HCT116 (cell line): Measurements from ENCODE around the gene MYLK. TPM values are rescaled to one million over a fixed set of nuclear protein-coding genes. Genes with fewer than 3 reads are reported as not detected.

Experiments
- ATAC-seq: fragments of 200-7000 bp; cut with Tn5 transposase; 2 replicates; pipeline ENCODE4 v1.9.1; 2020; ENCODE audit warnings: mild to moderate bottlenecking, moderate library complexity
- BruUV-seq: library from RNA; stranded (reverse); fragments of 400-500 nt; replicated peaks from 2 replicates; lab custom pipeline; 2021; lab: Mats Ljungman, UMichigan
- CTCF ChIA-PET: fragments of 300-600 bp; sonication (Branson Sonifier 250); formaldehyde crosslinking; loops from one replicate; lab custom pipeline; 2021; ENCODE audit warnings: antibody characterized with exemption; lab: Charles Lee
- POLR2A ChIA-PET: fragments of 300-600, 350-600 bp; sonication (Branson Sonifier 250); formaldehyde crosslinking; loops from one replicate; lab custom pipeline; 2021; ENCODE audit warnings: antibody characterized with exemption; lab: Charles Lee
- RAD21 ChIA-PET, 2 experiments: fragments of 300-600 bp; sonication (Branson Sonifier 250); formaldehyde crosslinking; loops; one replicate each; lab custom pipeline; 2023; ENCODE audit warnings: low total read pairs in 2 of 2; ENCODE audit not compliant: uncharacterized antibody in 2 of 2, unreplicated experiment in 2 of 2, low non-redundant PET in 1 of 2; lab: Charles Lee
- DNase-seq: peaks from one replicate; pipeline ENCODE4 v3.0.0-alpha.2; 2010; ENCODE audit warnings: low read depth, low spot score
- H2AFZ ChIP-seq: fragments of 200-600 bp; shearing (Covaris generic), sonication (generic); 2 replicates; pipeline ENCODE4 v1.6.1; 2017; ENCODE audit warnings: low read depth, mixed run types, mixed read lengths, antibody characterized with exemption, low read length; ENCODE audit not compliant: poor library complexity, severe bottlenecking
- H3K27ac ChIP-seq: 2 replicates; pipeline ENCODE4 v1.5.1; 2012; ENCODE audit warnings: low read depth, low read length
- H3K27me3 ChIP-seq: fragments of 200-600 bp; sonication (generic); 2 replicates; pipeline ENCODE4 v1.6.1; 2016; ENCODE audit warnings: mixed run types, low read length, mixed read lengths; ENCODE audit not compliant: insufficient read depth
- H3K36me3 ChIP-seq, 2 experiments: fragments of 200-500 bp in 1 of 2; fragments of 200-600 bp in 1 of 2; sonication (Bioruptor generic) in 1 of 2; sonication (generic) in 1 of 2; 2 replicates each; pipeline versions ENCODE4 v1.5.1 to v1.6.1; 2014 to 2016; ENCODE audit warnings: low read length in 2 of 2, inconsistent platforms in 1 of 2, mixed read lengths in 1 of 2, mixed run types in 1 of 2; ENCODE audit not compliant: insufficient read depth in 2 of 2, control insufficient read depth in 1 of 2
- H3K4me1 ChIP-seq, 2 experiments: fragments of 200-600 bp in 1 of 2; sonication (generic) in 1 of 2; 2 replicates each; pipeline versions ENCODE4 v1.5.1 to v1.6.1; 2012 to 2017; ENCODE audit warnings: low read length in 2 of 2, inconsistent platforms in 1 of 2, mild to moderate bottlenecking in 1 of 2, mixed read lengths in 1 of 2, mixed run types in 1 of 2, moderate library complexity in 1 of 2; ENCODE audit not compliant: insufficient read depth in 2 of 2, control insufficient read depth in 1 of 2
- H3K4me2 ChIP-seq: fragments of 200-600 bp; sonication (generic); 2 replicates; pipeline ENCODE4 v1.6.1; 2017; ENCODE audit warnings: mixed run types, low read length, mixed read lengths
- H3K4me3 ChIP-seq, 2 experiments: fragments of 200-600 bp in 1 of 2; sonication (generic) in 1 of 2; replicated peaks in 1 of 2; 2 replicates each; pipeline ENCODE4 v1.5.1; 2011 to 2016; ENCODE audit warnings: low read length in 2 of 2, control low read depth in 1 of 2, low read depth in 1 of 2, mild to moderate bottlenecking in 1 of 2, mixed read lengths in 1 of 2, mixed run types in 1 of 2
- H3K79me2 ChIP-seq: fragments of 200-600 bp; sonication (generic); 2 replicates; pipeline ENCODE4 v1.6.1; 2017; ENCODE audit warnings: mild to moderate bottlenecking, mixed run types, low read length, moderate library complexity, mixed read lengths; ENCODE audit not compliant: insufficient read depth
- H3K9ac ChIP-seq: fragments of 200-600 bp; sonication (generic); 2 replicates; pipeline ENCODE4 v1.6.1; 2016; ENCODE audit warnings: low read length, mixed read lengths
- H3K9me2 ChIP-seq: fragments of 200-600 bp; sonication (generic), shearing (Covaris generic); 2 replicates; pipeline ENCODE4 v1.6.1; 2017; ENCODE audit warnings: mixed run types, mild to moderate bottlenecking, moderate library complexity; ENCODE audit not compliant: insufficient read depth
- H3K9me3 ChIP-seq, 2 experiments: fragments of 200-500 bp in 1 of 2; fragments of 200-600 bp in 1 of 2; sonication (Bioruptor generic) in 1 of 2; sonication (generic) in 1 of 2; 2 replicates each; pipeline ENCODE4 v1.6.1; 2014 to 2017; ENCODE audit warnings: low read length in 2 of 2, mixed read lengths in 2 of 2, inconsistent platforms in 1 of 2, low read depth in 1 of 2, mild to moderate bottlenecking in 1 of 2, mixed run types in 1 of 2, moderate library complexity in 1 of 2; ENCODE audit not compliant: control insufficient read depth in 1 of 2, insufficient read depth in 1 of 2
- H4K20me1 ChIP-seq: fragments of 200-600 bp; sonication (generic), shearing (Covaris generic); 2 replicates; pipeline ENCODE4 v1.6.1; 2017; ENCODE audit warnings: mixed run types, mild to moderate bottlenecking, moderate library complexity; ENCODE audit not compliant: insufficient read depth
- ATF3 ChIP-seq: IDR thresholded peaks from 2 replicates; pipeline ENCODE4 v1.6.1; 2012
- CBX3 ChIP-seq: IDR thresholded peaks from 2 replicates; pipeline ENCODE4 v1.6.1; 2012; ENCODE audit warnings: low read depth
- CEBPB ChIP-seq: IDR thresholded peaks from 2 replicates; pipeline ENCODE4 v1.6.1; 2012; ENCODE audit warnings: low read depth
- CTCF ChIP-seq, 3 experiments: fragments of 200-600 bp in 1 of 3; sonication (generic) in 1 of 3; IDR thresholded peaks in 2 of 3; conservative IDR thresholded peaks in 1 of 3; 2 replicates each; pipeline ENCODE4 v1.5.1; 2012 to 2017; ENCODE audit warnings: low read depth in 2 of 3, low read length in 2 of 3, antibody characterized with exemption in 1 of 3, borderline replicate concordance in 1 of 3, control low read depth in 1 of 3, mild to moderate bottlenecking in 1 of 3, mixed read lengths in 1 of 3, mixed run types in 1 of 3, moderate library complexity in 1 of 3; ENCODE audit not compliant: insufficient read depth in 1 of 3
- ELF1 ChIP-seq: IDR thresholded peaks from 2 replicates; pipeline ENCODE4 v1.6.1; 2012; ENCODE audit warnings: low read depth, borderline replicate concordance
- EZH2 ChIP-seq: fragments of 200-600 bp; sonication (generic); IDR thresholded peaks from 2 replicates; pipeline ENCODE4 v1.6.1; 2017; ENCODE audit warnings: antibody characterized with exemption, mixed run types
- EZH2phosphoT487 ChIP-seq: fragments of 200-600 bp; IDR thresholded peaks from 2 replicates; pipeline ENCODE4 v1.6.1; 2018; ENCODE audit warnings: antibody characterized with exemption, borderline replicate concordance
- FOSL1 ChIP-seq: IDR thresholded peaks from 2 replicates; pipeline ENCODE4 v1.6.1; 2012; ENCODE audit warnings: low read depth
- MAX ChIP-seq: IDR thresholded peaks from 2 replicates; pipeline ENCODE4 v1.6.1; 2012
- POLR2AphosphoS5 ChIP-seq: IDR thresholded peaks from 2 replicates; pipeline ENCODE4 v1.6.1; 2011; ENCODE audit warnings: mild to moderate bottlenecking, low read depth, low read length, moderate library complexity
- RAD21 ChIP-seq: IDR thresholded peaks from 2 replicates; pipeline ENCODE4 v1.6.1; 2012; ENCODE audit warnings: low read depth, mild to moderate bottlenecking
- SIN3A ChIP-seq: IDR thresholded peaks from 2 replicates; pipeline ENCODE4 v1.6.1; 2012; ENCODE audit warnings: low read depth
- SRF ChIP-seq: IDR thresholded peaks from 2 replicates; pipeline ENCODE4 v1.6.1; 2012; ENCODE audit warnings: low read depth
- TCF7L2 ChIP-seq: IDR thresholded peaks from 2 replicates; pipeline ENCODE4 v1.7.0; 2011; ENCODE audit warnings: borderline replicate concordance, inconsistent platforms; ENCODE audit not compliant: insufficient read depth, insufficient read length; ENCODE audit errors: extremely low read depth
- YY1 ChIP-seq: IDR thresholded peaks from 2 replicates; pipeline ENCODE4 v1.6.1; 2011; ENCODE audit warnings: low read length, low read depth, moderate library complexity, mild to moderate bottlenecking; ENCODE audit not compliant: insufficient replicate concordance; ENCODE audit errors: extremely low read depth
- ZBTB33 ChIP-seq: IDR thresholded peaks from 2 replicates; pipeline ENCODE4 v1.6.1; 2011; ENCODE audit warnings: mild to moderate bottlenecking, low read length, moderate library complexity; ENCODE audit not compliant: insufficient replicate concordance; ENCODE audit errors: extremely low read depth
- ZFX ChIP-seq: fragments of 450-650 bp; IDR thresholded peaks from 2 replicates; pipeline ENCODE4 v1.6.1; 2017
- ZNF274 ChIP-seq: fragments of 200-500 bp; sonication (Bioruptor generic); IDR thresholded peaks from 2 replicates; pipeline ENCODE4 v1.6.1; 2014; ENCODE audit warnings: mild to moderate bottlenecking, low read depth, low read length, inconsistent platforms
- intact Hi-C: fragments of 100-400 bp; cut with micrococcal nuclease; formaldehyde crosslinking; loops from 2 replicates; pipeline ENCODE4 v1.10.0; 2022
- total RNA-seq: library from RNA; stranded (reverse); gene quantifications from one replicate; pipeline ENCODE4 v1.2.1, GENCODE V29; 2021; ENCODE audit not compliant: unreplicated experiment

MYLK gene
- total RNA-seq, 1 experiment from 2014 or later, result 3.8 TPM

- RAD21 ChIA-PET, result no interaction called here
- Histone ChIP-seq H3K79me2 (no peaks in the 10 kb centered on the region), H3K9me2 (no peaks in the 10 kb centered on the region), H3K36me3 (no peaks in the 10 kb centered on the region), H3K9me3 (peaks cover 6 to 7% of the 10 kb centered on the region in 2 experiments; a peak in 2 of 4 replicates), H3K9ac (no peak overlapping the region), H3K4me2 (no peak overlapping the region), H3K4me1 (no peaks in the 10 kb centered on the region), H4K20me1 (no peaks in the 10 kb centered on the region), H2AFZ (no peak overlapping the region), H3K27ac (no peak overlapping the region), H3K27me3 (no peaks in the 10 kb centered on the region), H3K4me3 (no peak overlapping the region)
- POLR2A ChIA-PET, result no interaction called here
- no peak for TF ChIP-seq FOSL1
- no peak for TF ChIP-seq EZH2phosphoT487
- TF ChIP-seq SIN3A, result no peak
- TF ChIP-seq ZBTB33, result no peak
- TF ChIP-seq ZFX, result no peak
- TF ChIP-seq ZNF274, result no peak
- no peak for TF ChIP-seq YY1
- no peak for TF ChIP-seq EZH2
- no peak for TF ChIP-seq MAX
- TF ChIP-seq CTCF (IDR thresholded peaks at IDR 0.05 in 2 of 3, conservative IDR thresholded peaks at IDR 0.05 in 1 of 3; ENCODE audit: borderline replicate concordance in 1 of 3, insufficient read depth in 1 of 3, low read depth in 2 of 3, low read length in 2 of 3), result no peak
- TF ChIP-seq TCF7L2, result no peak
- TF ChIP-seq POLR2AphosphoS5, result no peak
- TF ChIP-seq CBX3, result no peak
- TF ChIP-seq RAD21, result no peak
- no peak for TF ChIP-seq ELF1
- TF ChIP-seq SRF, result no peak
- no peak for TF ChIP-seq CEBPB
- no peak for TF ChIP-seq ATF3
- intact Hi-C loops, result no loop called here
- ATAC-seq (no peak), DNase-seq (no peak)
- CTCF ChIA-PET, result no interaction called here
- BruUV-seq, result no TSS peak
These were observed 40.5 kb downstream of the MYLK start for GRCh38 chr3:123843668-123844067.
